ENCODE results near the gene TMUB1.

Gene TMUB1

DNA sequence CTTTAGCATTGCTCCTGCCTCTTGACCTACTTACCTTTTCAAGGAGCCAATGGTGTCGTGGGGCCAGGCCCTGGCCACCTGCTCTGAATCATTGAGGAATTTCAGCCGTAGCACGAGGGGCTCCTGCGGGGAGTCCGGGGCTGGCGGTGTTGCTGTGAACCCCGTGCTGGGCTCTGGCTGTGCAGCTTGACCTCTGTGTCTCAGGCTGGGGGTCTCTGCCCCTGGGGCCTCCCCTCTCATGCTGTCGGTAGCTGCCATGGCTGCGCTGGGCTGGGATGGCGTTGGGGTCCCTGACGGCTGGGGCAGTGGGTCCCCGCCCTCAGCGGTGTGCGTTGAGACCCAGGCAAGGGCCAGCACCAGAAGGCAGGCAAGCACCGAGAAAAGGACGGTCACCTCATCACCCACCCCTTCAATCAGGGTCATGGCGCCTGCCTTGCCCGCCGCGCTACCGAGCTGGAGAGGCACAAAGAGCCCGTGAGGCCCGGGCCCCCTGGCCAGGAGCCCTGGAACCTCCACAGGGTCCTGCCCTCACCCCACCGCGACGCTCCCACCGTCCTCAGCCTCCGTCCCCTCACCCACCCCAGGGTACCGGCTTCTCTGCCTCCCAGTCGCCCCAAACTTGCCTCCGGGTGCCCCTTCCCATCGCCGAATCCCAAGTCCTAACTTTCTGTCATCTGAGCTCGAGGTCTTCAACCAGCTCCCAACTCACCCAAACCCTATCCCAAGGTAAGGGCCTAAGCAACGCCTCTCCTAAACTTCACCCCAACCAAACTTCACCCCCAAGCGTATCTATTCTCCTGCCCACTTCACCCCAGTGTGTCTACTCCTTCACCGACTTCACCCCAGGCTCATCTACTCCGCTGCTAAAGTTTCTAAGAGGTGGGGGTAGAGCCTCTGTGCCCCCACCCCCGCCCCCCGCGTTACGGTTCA, 887 bp downstream of the TMUB1 start:
- no peak for DNase-seq

DNA sequence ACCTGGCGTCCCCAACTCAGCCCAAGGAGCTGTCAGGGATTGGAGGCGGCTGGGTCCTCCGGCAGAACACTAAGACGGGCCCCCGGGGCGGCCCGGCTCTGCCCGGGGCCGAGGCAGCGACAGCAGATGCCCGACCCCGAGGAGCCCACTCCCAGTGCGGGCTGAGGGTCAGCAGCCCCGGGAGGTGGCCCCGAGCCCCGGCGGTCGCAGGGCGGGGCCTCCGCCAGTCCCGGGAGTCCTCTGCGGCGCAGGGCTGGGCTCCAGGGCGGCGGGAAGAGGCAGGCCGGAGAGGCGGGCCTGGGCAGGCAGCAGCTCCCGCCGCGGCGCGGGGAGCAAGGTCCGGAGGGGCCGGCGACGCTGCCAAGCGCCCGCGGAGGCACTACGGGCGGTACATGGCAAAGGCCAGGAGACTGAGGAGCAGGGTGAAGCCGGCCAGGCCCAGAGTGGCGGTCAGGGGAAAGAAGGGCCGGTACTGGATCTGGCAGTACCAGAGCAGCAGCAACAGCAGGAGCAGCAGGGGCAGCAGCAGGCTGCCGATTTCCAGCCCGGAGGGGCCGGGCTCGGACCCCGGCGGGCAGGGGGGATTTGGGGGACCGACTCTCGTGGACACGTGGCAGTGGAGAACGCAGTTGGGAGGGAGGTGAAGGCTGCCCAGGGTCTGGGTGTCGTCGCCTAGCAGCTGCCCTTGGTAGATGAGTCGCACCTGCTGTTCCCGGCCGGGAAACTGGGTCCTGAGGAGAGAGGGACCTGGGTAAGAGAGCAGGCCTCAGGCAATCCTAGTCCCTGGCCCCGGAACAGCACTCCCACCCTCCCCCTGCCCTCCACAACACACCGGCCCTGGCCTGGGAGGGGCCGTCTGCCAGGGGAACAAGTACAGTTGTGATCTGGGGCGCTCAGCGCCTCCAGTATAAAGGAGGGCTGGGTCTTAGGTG, 1.9 kb downstream of the TMUB1 start:
- no peak for DNase-seq

DNA sequence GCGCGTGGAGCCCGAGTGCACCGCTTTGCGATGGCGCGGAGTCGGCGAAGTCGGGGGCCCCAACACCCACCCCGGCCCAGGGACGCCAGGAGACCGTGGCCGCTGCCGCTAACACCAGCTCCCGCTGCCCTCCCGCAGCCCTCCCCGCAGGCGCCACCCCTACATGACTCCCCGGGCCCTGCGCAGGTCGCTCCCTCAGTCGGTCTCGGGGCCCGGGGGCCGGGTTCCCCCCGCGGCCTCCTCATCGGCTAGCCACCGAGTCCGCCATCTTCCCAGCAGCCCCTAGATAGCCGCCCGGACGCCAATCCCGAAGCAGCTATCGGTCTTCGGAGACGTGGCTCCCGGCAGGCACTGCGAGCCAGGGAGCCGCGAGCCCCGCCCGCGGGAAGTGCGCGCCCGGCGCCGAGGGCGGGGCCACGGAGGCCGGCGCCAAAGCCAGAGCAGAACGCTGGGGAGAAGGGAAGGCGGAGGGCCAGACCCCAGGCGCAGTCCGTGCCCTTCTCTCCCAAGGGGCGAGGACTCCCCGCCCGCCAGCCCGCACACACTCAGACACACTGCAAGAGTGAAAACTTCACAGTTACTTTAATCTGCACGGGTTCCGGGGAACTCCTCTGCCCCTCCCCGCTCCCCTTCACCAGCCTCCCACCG, 2.6 kb downstream of the TMUB1 start, which contains the start of gene FASTK:
TSS of gene FASTK (minus strand) at position 288 of the 648 bp plus-strand sequence. CDS start at position 245, 43 bp downstream.
- DNase-seq, result peak; percentile 77 to 81

DNA sequence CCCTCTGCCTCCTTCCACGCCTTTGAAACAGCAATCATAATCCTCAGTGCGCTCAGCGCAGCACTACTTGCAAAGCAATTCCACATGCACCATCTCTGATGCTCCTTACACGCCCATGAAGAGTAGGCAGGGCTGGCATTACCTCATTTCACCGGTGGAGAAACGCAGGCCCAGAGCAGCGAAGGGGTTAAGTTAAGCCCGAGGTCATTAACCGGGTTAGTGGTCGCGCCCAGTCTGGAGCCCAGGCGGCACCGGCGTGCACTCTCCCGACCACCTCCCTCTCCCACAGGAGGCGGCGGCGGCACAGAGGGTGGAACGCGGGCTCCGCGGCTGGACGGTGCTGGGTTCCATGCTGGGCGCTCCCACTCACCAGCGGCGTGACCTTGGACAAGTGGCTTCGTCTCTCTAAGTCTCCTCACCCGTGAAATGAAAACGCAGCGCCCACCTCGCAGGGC, 3.2 kb downstream of the TMUB1 start:
- DNase-seq, result no peak

DNA sequence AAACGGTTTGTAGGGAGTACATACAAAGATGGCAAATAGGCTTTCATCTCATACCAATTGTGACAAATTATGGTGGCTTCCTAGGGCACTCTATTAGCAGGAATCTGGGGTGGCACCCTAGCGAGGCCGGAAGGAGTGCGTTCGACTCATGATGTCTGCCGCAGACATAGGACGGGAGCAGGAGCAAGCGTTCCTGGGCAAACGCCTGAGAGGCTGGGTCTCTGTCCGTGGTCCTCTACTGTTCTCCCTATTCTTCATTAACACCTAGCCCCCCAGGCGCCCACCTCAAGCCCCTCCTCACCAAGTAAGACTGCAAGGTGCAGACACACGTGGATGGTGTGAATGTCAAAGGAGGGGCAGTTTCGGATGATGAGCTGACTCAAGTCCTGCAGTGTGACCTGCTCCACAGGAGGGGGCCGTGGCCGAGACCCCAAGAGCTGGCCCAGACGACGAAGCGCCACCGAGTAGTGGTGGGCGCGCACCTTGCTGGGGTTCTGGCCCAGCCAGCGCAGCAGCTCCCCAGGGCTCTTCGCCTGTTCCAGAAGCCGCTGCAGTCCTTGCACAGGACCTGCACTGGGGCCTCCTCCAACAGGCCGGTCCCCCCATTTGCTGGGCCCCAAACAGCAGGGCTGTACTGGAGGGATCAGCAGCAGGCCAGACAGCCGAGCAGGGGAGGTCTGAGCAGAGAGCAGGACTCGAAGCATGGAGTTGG, 3.9 kb downstream of the TMUB1 start:
- DNase-seq, result no peak

DNA sequence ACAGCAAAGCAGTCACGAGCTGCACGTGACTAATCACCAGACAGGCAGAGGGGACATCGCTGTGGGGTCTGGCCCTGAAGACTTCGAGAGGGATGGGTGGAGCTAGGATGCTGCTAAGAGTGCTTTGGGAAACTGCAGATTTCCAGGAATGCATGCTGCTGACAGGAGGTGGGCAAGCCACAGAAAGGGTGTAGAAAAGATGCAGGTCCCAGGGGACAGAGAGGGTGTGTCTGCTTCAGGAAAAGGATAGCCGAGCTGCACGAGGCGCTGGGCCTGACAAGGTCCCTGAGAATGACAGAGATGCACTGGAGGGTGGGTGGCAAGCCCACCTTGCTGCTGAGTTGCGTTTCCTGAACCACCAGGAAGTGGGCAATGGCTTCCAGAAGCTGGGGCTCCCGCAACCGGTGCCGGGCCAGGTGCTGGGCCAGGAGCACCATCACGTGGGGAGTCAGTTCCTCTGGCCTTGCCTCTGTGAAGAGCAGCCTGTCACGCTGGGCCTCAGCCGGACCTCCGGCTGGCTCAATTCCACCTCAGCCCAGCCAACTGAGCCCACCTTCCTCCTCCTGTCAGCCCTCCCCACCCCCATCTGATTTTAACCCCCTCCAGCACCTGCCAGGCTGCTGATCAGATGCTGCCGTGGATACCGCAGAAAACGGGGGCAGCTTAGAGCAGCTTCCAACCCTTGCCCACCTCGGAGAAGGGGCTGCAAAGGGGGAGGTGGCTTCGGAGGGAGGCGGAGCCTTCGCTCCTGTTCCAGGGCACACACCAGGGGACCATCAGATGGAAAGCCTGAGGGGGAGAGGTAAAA, 4.9 kb downstream of the TMUB1 start:
- DNase-seq, result no peak

DNA sequence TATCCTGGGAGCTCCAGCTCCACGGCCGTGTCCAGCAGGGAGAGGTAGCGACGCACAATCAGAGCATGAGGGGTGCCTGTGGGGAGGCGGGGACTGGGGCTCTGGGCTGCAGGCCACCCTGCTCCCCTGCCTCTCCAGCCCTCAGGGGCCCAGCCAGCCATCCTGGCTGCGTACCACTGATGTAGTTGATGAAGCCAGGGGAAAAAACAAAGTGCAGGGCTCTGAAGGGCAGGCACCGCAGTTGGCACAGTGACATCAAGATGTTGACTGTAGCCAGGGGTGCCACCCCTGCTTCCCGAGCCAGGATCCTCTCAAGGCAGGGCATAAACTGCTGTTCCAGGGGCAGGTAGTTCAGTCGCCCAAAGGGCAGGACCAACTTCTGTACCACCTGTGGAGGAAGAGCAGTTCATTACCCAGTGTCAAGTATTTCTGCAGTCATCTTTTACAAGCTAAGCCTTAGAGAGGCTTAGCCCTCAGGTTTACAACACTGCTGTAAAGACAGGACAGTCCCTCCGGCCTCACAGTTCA, 5.5 kb downstream of the TMUB1 start:
- no peak for DNase-seq

DNA sequence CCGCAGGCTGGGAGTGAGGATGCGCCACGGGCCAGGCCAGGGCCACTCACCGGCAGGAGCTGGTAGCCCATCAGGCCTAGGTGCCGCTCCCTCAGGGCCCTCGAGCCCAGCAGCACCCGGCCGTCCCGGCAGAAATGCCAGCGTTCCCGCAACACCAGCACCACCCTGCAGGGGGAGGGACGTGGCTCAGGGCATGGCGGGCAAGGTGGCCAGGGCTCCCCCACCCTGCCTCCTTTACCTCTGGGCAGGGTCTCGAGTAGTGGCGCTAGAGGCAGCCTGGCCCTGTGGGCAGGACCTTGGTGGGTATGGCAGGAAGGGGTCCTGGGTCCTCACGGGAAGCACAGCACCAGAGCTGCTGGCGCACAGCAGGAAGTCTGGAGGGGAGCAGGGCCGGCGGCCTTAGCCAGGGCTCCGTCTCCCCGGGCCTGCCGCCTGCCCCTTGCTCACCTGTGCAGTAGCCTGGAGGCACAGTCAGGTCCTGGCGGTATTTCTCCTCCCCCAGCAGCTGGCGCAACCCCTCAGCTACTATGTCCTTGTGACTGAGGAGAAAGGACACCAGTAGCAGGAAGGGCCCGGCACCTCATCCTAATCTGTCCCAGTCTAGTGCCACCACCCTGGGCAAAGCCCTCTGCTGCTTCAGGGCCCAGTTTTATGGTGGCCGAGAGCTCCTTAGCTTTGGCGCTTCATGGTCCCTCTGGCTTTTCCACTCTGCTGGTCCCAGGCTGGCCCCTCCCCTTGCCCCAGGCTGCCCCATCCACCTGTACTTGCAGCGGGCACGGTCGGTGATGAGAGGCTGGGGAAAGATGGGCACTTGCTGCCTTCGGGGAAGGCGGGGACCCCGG, 6.2 kb downstream of the TMUB1 start:
- no peak for DNase-seq

DNA sequence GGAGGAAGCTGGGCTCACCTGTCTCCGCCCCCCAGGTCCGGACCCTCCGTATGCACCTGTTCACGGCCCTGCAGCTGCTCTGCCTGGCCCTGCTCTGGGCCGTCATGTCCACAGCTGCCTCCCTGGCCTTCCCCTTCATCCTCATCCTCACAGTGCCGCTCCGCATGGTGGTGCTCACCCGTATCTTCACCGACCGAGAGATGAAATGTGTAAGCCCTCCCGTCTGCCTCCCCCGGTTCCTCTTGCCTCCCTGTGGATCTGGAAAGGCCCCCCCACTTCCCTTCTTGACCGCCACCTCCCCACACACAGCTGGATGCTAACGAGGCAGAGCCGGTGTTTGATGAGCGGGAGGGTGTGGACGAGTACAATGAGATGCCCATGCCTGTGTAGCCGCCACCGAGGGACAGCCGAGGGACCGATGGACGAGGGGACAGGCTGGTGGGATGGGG, 7.3 kb downstream of the TMUB1 start:
- DNase-seq, result no peak

DNA sequence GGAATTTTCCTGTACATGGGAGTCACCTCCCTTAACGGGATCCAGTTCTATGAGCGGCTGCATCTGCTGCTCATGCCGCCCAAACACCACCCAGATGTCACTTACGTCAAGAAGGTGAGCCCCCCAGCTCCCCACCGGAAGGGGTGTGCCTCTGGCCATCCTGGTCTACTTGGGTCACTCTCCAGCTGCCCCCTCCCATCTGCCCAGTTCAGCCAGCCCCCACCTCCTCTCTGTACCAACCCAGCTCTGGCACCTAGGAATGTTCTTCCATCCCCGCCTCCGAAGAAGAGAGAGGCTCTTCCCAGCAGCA, 7.7 kb downstream of the TMUB1 start:
- DNase-seq, result no peak

DNA sequence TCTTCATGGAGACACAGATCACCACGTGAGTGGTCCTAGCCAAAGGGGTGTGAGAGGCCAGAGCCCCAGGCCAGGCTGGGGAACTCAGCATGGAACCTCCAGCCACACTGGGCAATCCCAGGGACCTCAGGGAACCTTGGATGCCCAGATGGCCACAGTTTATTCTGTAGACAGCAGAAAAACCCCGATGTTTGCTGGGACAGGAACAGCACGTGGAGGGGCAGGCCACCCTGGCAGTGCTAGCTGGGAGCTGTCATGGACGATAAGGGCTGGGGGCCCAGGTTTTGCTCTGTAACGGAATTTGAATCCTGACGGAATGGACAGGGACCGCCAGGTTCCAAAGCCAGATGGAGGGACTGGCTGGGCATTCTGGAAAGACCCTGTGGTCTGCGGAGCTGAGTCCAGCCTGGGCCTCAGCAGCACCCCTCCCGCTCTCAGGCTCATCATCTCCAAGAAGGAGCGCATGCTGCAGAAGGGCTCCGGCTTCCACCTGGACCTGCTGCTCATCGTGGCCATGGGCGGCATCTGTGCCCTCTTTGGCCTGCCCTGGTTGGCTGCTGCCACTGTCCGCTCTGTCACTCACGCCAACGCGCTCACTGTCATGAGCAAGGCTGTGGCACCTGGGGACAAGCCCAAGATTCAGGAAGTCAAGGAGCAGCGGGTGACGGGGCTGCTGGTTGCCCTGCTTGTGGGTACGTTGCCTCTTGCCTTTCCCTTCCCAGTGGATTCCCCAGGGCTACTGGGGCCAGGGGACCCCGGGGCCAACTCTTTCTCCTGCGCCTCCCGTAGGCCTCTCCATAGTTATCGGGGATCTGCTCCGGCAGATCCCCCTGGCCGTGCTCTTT, 8.3 kb downstream of the TMUB1 start:
- DNase-seq, result no peak

DNA sequence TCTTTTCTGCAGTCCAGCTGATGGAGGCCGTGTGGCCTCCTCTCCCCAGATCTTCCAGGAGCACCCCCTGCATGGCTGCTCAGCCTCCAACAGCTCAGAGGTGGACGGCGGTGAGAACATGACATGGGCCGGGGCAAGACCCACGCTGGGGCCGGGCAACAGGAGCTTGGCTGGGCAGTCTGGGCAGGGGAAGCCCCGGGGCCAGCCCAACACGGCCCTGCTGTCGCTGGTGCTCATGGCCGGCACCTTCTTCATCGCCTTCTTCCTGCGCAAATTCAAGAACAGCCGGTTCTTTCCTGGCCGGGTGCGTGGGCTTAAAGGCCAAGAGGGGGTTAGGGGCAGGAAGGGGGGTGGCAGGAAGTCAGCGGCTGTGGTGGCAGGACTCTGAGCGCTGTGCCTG, 9.3 kb downstream of the TMUB1 start:
- no peak for DNase-seq

DNA sequence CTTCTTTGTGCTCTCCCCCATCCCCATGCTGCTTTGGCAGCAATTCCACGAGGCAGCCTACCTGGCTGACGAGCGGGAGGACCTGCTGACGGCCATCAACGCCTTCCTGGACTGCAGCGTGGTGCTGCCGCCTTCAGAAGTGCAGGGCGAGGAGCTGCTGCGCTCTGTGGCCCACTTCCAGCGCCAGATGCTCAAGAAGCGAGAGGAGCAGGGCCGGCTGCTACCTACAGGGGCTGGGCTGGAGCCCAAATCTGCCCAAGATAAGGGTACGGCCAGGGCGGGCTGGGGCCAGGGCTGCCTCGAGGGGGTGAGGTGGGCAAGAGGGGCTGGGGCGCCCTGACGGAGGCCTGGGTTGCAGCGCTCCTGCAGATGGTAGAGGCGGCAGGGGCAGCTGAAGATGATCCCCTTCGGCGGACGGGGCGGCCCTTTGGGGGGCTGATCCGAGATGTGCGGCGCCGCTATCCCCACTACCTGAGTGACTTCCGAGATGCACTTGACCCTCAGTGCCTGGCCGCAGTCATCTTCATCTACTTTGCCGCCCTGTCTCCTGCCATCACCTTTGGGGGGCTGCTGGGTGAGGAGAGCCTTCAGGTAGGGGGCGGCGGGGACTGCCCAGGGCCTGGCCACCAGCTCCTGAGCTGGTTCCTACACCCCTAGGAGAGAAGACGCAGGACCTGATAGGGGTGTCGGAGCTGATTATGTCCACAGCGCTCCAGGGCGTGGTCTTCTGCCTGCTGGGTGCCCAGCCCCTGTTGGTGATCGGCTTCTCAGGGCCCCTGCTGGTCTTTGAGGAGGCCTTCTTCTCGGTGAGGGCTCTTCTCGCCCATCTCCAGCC, 12.0 kb downstream of the TMUB1 start:
- DNase-seq, result no peak

DNA sequence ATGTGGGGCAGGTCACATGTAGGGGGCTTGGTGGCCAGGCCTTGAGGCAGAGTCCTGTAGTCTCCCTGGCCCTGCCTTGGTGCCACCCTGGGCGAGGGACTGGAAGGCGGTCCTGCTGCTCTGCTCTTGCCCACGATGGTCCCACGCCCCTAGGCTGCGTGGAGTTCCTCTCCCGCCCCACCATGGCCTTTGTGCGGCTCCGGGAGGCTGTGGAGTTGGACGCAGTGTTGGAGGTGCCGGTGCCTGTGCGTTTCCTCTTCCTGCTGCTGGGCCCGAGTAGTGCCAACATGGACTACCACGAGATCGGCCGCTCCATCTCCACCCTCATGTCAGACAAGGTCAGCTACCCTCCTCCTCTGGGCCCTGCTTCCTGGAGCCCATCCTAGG, 12.7 kb downstream of the TMUB1 start:
- no peak for DNase-seq

DNA sequence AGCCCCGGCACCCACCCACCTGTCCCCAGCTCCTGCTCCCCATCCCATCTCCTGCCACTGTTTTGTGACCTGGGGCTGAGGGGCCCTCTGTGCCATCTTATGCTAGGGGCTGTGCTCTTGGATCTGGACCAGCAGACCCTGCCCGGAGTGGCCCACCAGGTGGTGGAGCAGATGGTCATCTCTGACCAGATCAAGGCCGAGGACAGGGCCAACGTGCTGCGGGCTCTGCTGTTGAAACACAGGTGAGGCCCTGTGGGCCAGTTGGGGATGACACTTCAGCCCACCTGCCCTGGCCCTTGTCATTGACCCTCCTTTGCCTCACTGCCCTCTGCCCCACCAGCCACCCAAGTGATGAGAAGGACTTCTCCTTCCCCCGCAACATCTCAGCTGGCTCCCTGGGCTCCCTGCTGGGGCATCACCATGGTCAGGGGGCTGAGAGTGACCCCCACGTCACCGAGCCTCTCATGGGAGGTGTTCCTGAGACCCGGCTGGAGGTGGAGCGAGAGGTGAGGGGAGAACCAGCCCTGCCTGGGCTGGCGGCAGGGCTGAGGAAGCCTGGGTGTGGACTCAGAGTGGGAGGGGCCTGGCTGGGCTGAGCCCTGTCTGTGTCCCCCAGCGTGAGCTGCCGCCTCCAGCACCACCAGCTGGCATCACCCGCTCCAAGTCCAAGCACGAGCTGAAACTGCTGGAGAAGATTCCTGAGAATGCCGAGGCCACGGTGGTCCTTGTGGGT, 13.3 kb downstream of the TMUB1 start:
- no peak for DNase-seq

DNA sequence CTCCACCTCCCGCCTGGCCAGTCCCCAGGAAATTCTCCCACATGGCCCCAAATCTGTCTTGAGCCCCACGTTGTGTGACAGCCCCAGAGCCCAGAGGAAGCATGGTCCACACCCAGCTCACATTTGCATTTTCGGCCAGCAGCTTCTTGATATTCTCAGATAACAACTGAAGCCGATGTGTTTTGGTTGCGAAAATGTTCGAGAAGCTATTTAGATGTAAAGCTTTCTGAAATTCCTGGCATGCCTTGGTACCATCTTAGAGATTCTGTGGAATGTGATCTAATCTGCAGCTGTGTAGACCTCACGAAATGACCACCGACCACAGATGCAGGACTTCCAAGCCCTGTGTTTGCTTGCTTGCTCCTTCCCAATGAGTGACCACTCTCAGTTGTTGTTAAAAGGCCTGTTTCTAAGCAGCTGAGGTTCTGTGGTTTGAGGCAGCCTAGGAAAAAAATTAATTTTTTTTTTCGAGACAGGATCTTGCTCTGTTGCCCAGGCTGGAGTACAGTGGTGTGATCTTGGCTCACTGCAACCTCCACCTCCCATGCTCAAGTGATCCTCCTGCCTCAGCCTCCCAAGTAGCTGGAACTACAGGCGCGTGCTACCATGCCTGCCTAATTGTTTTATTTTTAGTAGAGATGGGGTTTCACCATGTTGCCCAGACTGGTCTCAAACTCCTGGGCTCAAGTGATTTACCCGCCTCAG, 15.1 kb downstream of the TMUB1 start:
- no peak for DNase-seq

Measured in activated CD4-positive, alpha-beta T cell treated with anti-CD3 and anti-CD28 coated beads, Interleukin-2, amount 50 U/mL, for 4 hours (primary cell).